ENCODE results near the gene HTT. TPM values are rescaled to one million over a fixed set of nuclear protein-coding genes. Genes with fewer than 3 reads are reported as not detected.

Gene HTT
- total and polyA plus RNA-seq, 2 of the 8 experiments (the other 6 are each of a cell fraction or from before 2014, with no cell fraction given): 24.0 to 71.0 TPM

DNA sequence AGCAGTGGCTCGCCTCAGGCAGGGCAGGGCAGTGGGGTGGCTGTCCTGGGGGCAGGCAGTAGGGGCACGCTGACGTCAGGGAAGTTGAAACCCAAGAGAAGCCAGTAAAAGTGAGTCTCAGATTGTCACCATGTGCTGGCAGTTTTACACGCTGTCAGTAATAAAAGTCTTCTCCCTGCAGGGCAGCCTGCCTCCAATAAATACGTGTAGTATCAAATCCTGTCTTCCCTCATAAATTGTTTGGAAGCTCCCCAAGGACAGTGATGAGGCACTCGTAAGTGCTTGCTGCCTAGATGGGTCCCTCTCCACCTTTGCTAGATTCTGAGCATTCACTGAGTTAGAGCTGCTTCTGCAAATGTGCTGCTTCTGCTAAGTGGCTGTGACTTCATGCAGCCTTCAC is 113.6 kb downstream of the HTT start (continued):
- TF ChIP-seq TCF12 (IDR thresholded peaks at IDR 0.05; ENCODE audit: low read depth, low read length): no peak
- TF ChIP-seq SIX5 (IDR thresholded peaks at IDR 0.05; ENCODE audit: low read depth, low read length): no peak
- TF ChIP-seq EGR1 (IDR thresholded peaks at IDR 0.05; ENCODE audit: borderline replicate concordance, low read depth, low read length): no peak
- TF ChIP-seq SP4 (IDR thresholded peaks at IDR 0.05; ENCODE audit: low read length): no peak
- no peak for TF ChIP-seq SP2 (IDR thresholded peaks at IDR 0.05; ENCODE audit: low read length)
